ENCODE results near the gene GRK5.

- TF ChIP-seq POLR2A (IDR thresholded peaks at IDR 0.05) (no peak), CTCF (IDR thresholded peaks at IDR 0.05) (no peak)
These were observed 218.5 kb downstream of the GRK5 start for GRCh38 chr10:119425881-119426170.
